Measurements from ENCODE around the gene ACOX3.

DNA sequence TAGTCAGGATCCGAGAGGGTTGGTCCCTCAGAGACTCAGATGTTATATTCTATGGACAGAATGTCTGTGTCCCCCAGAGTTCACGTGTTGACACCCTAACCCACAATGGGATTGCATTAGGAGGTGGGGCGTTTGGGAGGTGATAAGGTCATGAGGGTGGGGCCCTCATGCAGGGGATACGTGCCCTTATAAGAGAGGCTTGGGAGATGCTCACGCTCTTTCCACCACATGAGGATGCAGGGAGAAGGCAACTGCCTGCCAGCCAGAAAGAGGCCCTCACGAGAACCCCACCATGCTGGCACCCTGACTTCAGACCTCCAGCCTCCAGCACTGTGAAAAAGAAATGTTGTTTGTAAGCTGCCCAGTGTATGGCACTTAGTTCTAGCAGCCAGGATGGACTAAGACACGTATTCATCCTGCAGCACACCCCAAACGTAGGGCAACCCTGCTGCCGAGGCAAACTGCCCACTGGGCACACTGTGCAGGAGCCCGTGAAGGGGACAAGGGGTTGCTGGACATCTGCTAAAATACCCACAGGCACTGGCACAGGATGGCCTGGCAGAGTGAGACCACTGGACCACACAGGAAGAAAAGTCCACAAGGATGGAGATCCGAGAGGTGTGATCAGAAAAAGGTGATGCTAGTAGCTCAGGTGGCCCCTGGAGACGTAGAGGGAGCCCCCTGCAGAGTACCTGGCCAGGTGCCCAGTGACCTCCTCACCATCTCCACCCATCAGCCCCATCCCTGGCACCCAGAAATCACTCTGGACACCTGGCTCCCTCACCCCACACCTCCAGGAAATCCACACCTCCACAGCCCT is 108.3 kb downstream of the ACOX3 start:
- TF ChIP-seq POLR2AphosphoS5 (IDR thresholded peaks at IDR 0.05; ENCODE audit: low read depth, low read length) (no peak), POLR2A (IDR thresholded peaks at IDR 0.05; ENCODE audit: low read depth, low read length) (no peak)
